Tibial nerve (tissue), 4 donors: ENCODE results near the gene DGKQ. TPM values are rescaled to one million over a fixed set of nuclear protein-coding genes. Genes with fewer than 3 reads are reported as not detected.
A peak's percentile ranks its signal among the peaks of the same experiment; 100 is the strongest.

ENCODE experiments used
- DNase-seq, 2 donors: peaks; one replicate each; pipeline ENCODE4 v3.0.0-alpha.2; 2019; ENCODE audit warnings: low spot score in 2 of 2
- H3K27ac ChIP-seq, 4 donors: fragments of 200-600 bp; sonication (generic) in 3 of 4; one replicate each; pipeline ENCODE4 v1.5.1; 2017 to 2019; ENCODE audit warnings: mild to moderate bottlenecking in 1 of 4
- H3K27me3 ChIP-seq, 2 donors: fragments of 200-600 bp; sonication (generic) in 1 of 2; one replicate each; pipeline versions ENCODE4 v1.5.1 to v1.6.0; 2017 to 2019
- H3K36me3 ChIP-seq, 3 donors: fragments of 200-600 bp; sonication (generic); one replicate each; pipeline ENCODE4 v1.5.1; 2018 to 2019
- H3K4me1 ChIP-seq, 4 donors: fragments of 200-600 bp; sonication (generic) in 3 of 4; one replicate each; pipeline ENCODE4 v1.5.1; 2017 to 2019
- H3K4me3 ChIP-seq, 4 donors: fragments of 200-600 bp; sonication (generic) in 3 of 4; one replicate each; pipeline ENCODE4 v1.5.1; 2017 to 2019; ENCODE audit warnings: mild to moderate bottlenecking in 1 of 4, moderate library complexity in 1 of 4
- H3K9me3 ChIP-seq, 4 donors: fragments of 200-600 bp; sonication (generic) in 3 of 4; one replicate each; pipeline ENCODE4 v1.5.1; 2017 to 2019
- EP300 ChIP-seq, 2 donors: sonication (generic); formaldehyde crosslinking; IDR thresholded peaks; one replicate each; pipeline ENCODE4 v1.6.1; 2017; ENCODE audit warnings: antibody characterized with exemption in 2 of 2, mild to moderate bottlenecking in 1 of 2
- POLR2A ChIP-seq, 2 donors: fragments of 450-650 bp; IDR thresholded peaks; one replicate each; pipeline ENCODE4 v1.6.1; 2017; ENCODE audit warnings: antibody characterized with exemption in 2 of 2, mild to moderate bottlenecking in 2 of 2, moderate library complexity in 2 of 2
- WGBS, 2 donors: methylation state at CpG; one replicate each; pipeline ENCODE4 v1.1.5; 2018; 5-methylcytosine and 5-hydroxymethylcytosine counted together
- total RNA-seq, 4 donors: library from RNA; depleted of rRNA; stranded (reverse); fragments of >200 nt; gene quantifications; one replicate each; pipeline ENCODE4 v1.1.0, GENCODE V29; 2016
- TF ChIP-seq, protein P1 (sequence below), 5 experiments: fragments of 200-600 bp in 3 of 5; fragments of 450-650 bp in 2 of 5; sonication (generic) in 3 of 5; IDR thresholded peaks; one replicate each; pipeline ENCODE4 v1.5.1; 2016 to 2019; ENCODE audit warnings: antibody characterized with exemption in 5 of 5, mild to moderate bottlenecking in 3 of 5, moderate library complexity in 2 of 5

DGKQ gene
- total RNA-seq, 4 donors from 2014 or later, result 9.0 to 23.4 (median 13.6) TPM

DNA sequence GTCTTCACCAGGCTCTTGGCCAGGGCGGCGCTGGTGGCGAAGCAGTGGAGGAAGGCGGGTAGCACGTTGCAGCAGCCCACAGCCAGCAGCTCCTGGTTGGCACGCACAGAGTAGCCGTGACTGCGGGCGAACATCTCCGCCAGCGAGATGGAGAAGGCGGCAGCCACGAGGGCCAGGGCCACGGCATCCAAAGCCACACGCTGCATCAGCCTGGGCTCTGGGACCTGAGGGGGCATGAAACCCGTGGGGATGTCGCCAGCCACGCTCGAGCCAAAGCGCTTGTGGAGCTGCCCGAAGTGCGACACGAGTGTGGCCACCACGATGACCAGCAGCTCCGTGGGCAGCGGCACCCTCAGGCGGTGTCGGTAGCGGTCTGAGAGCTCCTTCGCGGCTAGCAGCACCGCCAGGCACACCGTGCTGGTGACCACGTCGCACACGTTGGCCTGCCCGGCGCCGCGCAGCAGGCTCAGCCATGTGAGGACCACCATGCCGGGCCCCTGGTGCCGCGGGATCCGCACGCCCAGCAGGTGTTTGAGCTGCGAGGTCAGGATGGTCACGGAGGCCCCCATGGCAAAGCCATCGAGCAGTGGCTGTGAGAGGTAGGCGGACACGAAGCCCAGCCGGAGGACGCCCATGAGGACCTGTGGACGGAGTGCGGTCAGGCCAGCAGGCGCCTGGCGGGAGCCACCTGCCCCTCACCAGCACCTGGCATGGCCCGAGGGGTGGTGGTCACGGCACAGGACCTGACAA lies 16.5 kb upstream of the DGKQ start:
- Histone ChIP-seq H3K36me3 (peaks cover 0 to 45% (median 0%) of the 10 kb centered on the region in 3 donors), H3K27ac (no peak overlapping the region), H3K27me3 (no peaks in the 10 kb centered on the region), H3K4me1 (peaks cover 0 to 41% (median 15%) of the 10 kb centered on the region in 4 donors), H3K4me3 (no peak overlapping the region), H3K9me3 (no peaks in the 10 kb centered on the region)
- WGBS, 2 donors, result 94 to 95% methylated on average over 24 to 55 of the region's 58 CpGs
- no peak for DNase-seq
- TF ChIP-seq POLR2A (IDR thresholded peaks at IDR 0.05), result no peak
- TF ChIP-seq, protein P1, sequence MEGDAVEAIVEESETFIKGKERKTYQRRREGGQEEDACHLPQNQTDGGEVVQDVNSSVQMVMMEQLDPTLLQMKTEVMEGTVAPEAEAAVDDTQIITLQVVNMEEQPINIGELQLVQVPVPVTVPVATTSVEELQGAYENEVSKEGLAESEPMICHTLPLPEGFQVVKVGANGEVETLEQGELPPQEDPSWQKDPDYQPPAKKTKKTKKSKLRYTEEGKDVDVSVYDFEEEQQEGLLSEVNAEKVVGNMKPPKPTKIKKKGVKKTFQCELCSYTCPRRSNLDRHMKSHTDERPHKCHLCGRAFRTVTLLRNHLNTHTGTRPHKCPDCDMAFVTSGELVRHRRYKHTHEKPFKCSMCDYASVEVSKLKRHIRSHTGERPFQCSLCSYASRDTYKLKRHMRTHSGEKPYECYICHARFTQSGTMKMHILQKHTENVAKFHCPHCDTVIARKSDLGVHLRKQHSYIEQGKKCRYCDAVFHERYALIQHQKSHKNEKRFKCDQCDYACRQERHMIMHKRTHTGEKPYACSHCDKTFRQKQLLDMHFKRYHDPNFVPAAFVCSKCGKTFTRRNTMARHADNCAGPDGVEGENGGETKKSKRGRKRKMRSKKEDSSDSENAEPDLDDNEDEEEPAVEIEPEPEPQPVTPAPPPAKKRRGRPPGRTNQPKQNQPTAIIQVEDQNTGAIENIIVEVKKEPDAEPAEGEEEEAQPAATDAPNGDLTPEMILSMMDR (IDR thresholded peaks at IDR 0.05), result no peak

DNA sequence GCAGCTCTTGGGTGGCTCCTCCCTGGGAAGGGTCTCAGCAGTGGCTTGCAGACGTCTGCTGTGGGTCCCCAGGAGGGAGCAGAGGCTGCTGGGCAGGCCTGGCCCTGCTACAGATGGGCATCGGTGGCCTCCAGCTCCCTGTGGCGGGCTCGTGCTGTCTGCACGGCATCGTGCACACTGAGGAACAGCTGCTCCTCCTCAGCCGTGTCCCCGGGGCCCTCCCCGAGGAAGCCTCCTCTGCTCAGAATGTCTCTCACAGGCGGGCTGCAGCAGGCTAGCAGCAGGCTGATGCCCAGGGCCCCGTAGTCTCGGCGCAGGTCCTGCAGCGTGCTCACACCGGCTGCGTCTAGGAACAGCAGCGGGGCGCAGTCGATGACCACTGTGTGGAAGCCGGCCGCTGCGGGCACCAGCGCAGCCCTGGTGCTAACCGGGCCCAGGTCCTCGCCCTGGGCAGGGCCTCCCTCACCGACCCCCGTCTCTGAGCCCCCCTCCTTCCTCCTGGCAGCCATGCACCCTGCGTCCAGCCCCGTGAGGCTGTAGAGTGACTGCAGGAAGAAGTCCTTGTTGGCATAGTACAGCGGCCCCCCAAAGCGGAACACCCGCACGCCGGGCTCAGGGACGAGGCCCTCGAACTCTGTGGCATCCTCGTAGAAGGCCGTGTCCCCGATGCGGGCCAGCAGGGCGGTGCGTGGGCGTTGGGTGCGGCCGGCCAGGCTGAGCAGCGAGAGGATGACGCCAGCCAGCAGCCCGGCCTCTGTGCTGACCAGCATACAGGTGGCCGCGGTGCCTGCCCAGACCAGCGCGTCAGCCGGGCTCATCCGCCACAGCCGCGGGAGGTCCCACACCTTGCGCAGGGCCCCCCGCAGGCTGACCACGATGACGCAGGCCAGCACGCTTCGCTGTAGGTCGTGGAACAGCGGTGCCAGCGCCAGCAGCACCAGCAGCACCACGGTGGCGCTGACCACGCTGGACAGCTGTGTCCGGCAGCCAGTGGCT lies 15.7 kb upstream of the DGKQ start:
- no peaks in the 10 kb centered on the region for H3K9me3 ChIP-seq
- DNase-seq, result no peak
- 84 to 96% methylated on average over 20 to 21 of the region's 69 CpGs for WGBS, 2 donors
- H3K4me1 ChIP-seq, result peaks cover 0 to 44% (median 15%) of the 10 kb centered on the region in 4 donors
- H3K36me3 ChIP-seq, result peaks cover 0 to 45% (median 0%) of the 10 kb centered on the region in 3 donors
- H3K4me3 ChIP-seq, result no peak overlapping the region
- TF ChIP-seq, protein P1 (IDR thresholded peaks at IDR 0.05), result no peak
- TF ChIP-seq EP300 (IDR thresholded peaks at IDR 0.05), result no peak
- TF ChIP-seq POLR2A (IDR thresholded peaks at IDR 0.05), result no peak
- H3K27me3 ChIP-seq, result no peaks in the 10 kb centered on the region
- no peak overlapping the region for H3K27ac ChIP-seq

DNA sequence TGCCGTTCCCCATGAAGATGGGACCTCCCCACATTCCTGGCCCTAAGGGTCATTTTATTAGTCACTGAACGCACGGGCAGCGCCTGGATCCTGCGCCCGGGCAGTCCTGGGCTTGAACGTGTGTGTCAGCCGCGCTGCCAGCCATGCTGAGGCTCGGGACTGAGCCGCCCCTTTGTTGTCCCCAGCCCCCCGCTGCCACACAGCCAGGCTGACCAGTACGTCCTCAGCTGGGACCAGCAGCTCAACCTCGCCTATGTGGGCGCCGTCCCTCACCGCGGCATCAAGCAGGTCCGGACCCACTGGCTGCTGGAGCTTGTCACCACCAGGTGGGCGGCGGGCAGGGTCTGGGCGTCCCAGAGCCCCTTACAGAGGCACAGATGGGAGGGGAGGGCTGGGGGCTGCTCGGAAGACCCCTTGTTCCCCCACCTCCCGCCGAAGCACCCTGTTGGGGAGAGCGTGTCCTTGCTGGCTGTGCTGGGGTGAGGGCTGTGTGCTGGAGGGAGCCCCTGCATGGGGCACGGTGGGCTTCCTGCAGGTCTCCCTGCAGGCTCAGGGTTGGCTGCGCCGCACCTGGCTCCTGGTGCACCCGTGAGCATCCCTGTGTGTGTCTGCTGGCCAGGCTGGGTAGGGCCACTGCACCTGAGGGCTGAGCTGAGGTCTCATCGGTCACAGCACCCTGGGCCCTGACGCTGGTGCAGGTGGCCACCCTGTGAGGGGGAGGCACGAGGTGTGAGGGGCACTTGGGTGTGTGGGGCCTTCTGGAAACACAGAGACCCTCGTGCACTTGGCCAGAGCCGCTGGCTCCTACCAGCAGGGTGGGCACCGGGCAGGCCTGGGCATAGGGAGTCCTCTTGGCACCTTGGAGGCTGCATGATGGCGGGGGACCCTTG lies 14.5 kb upstream of the DGKQ start:
- DNase-seq, result no peak
- TF ChIP-seq, protein P1 (IDR thresholded peaks at IDR 0.05), result no peak
- TF ChIP-seq EP300 (IDR thresholded peaks at IDR 0.05) (no peak), POLR2A (IDR thresholded peaks at IDR 0.05) (no peak)
- H3K27ac ChIP-seq, result peak overlapping the region in 3 of 4 donors; percentile 18 to 83 (median 80)
- H3K36me3 ChIP-seq, result peaks cover 0 to 45% (median 0%) of the 10 kb centered on the region in 3 donors
- WGBS, 2 donors, result 60 to 71% methylated on average over 29 to 33 of the region's 37 CpGs
- H3K4me3 ChIP-seq, result peak overlapping the region; percentile 59 to 76 (median 69)
- peaks cover 0 to 42% (median 15%) of the 10 kb centered on the region in 4 donors for H3K4me1 ChIP-seq
- no peaks in the 10 kb centered on the region for H3K27me3 ChIP-seq
- no peaks in the 10 kb centered on the region for H3K9me3 ChIP-seq

DNA sequence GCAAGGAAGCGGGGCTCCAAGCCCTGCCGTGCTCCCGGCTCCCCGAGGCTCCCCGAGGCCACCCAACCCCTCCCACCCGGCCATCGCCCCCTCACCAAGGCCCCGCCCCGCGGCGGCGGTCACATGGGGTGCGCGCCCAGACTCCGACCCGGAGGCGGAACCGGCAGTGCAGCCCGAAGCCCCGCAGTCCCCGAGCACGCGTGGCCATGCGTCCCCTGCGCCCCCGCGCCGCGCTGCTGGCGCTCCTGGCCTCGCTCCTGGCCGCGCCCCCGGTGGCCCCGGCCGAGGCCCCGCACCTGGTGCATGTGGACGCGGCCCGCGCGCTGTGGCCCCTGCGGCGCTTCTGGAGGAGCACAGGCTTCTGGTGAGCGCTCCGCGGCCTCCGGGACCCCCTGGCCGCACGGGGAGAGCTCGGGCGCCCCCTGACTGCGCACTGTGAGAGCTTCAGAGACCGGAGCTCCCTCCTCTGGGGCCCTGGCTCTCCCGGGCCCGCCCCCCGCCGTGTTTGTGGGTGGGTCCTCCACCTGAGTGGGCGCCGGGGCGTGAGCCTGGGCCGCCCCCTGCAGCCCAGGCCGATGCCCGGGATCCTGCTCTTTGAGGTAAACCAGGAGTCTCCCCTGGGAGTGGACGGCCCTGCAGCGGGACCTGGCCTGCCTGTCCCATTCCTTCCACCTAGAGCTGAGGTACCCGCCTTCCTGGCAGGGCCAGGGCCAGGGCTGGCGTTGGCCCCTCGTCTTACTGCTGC lies 13.7 kb upstream of the DGKQ start, which contains the start of gene IDUA:
Gene IDUA (plus strand): TSS at position 166 of the 745 bp plus-strand sequence. CDS start 41 bp downstream, at position 207.
- peak within 1 kb of the TSS; percentile 53 to 83 (median 80) for H3K27ac ChIP-seq
- no peaks in the 10 kb centered on the region for H3K27me3 ChIP-seq

More for the DNA sequence above, 13.7 kb upstream of the DGKQ start, which contains the start of gene IDUA:
- Histone ChIP-seq H3K36me3 (peaks cover 0 to 47% (median 0%) of the 10 kb centered on the region in 3 donors), H3K9me3 (no peaks in the 10 kb centered on the region), H3K4me3 (peak within 1 kb of the TSS; percentile 59 to 76 (median 69)), H3K4me1 (peaks cover 0 to 34% (median 15%) of the 10 kb centered on the region in 4 donors)
- DNase-seq, result peak; percentile 55 to 64
- 1 to 2% methylated on average over 30 to 31 of the region's 69 CpGs for WGBS, 2 donors
- TF ChIP-seq EP300 (IDR thresholded peaks at IDR 0.05) (peak in 1 of 2 donors; percentile 34), POLR2A (IDR thresholded peaks at IDR 0.05) (no peak)
- TF ChIP-seq, protein P1 (IDR thresholded peaks at IDR 0.05), result peak; percentile 35 to 63 (median 44)
